HEK293 (cell line): ENCODE results near the gene PLEKHA3.

Source experiments
- BCL11B ChIP-seq: fragments of 450-650 bp; formaldehyde crosslinking; IDR thresholded peaks from 2 replicates; pipeline ENCODE4 v1.5.1; 2016; ENCODE audit warnings: low read depth, missing biosample characterization, missing genetic modification characterization
- FEZF1 ChIP-seq: fragments of 450-650 bp; formaldehyde crosslinking; IDR thresholded peaks from 2 replicates; pipeline ENCODE4 v1.5.1; 2016; ENCODE audit warnings: missing biosample characterization, missing genetic modification characterization
- HOXC10 ChIP-seq: sonication (generic); formaldehyde crosslinking; IDR thresholded peaks from 2 replicates; pipeline ENCODE4 v1.8.1; 2023; ENCODE audit warnings: mild to moderate bottlenecking, missing genetic modification reagents
- KLF1 ChIP-seq: fragments of 450-650 bp; formaldehyde crosslinking; IDR thresholded peaks from 2 replicates; pipeline ENCODE4 v1.5.1; 2016; ENCODE audit warnings: missing biosample characterization, missing genetic modification characterization
- KLF8 ChIP-seq: fragments of 450-650 bp; formaldehyde crosslinking; IDR thresholded peaks from 2 replicates; pipeline ENCODE4 v1.5.1; 2016; ENCODE audit warnings: missing biosample characterization, missing genetic modification characterization
- MEIS1 ChIP-seq: sonication (generic); formaldehyde crosslinking; IDR thresholded peaks from 2 replicates; pipeline ENCODE4 v1.8.1; 2022; ENCODE audit warnings: missing genetic modification reagents, mild to moderate bottlenecking, borderline replicate concordance
- MZF1 ChIP-seq: fragments of 450-650 bp; formaldehyde crosslinking; IDR thresholded peaks from 2 replicates; pipeline ENCODE4 v1.5.1; 2017; ENCODE audit warnings: missing biosample characterization, missing genetic modification characterization, borderline replicate concordance
- OSR2 ChIP-seq: fragments of 450-650 bp; formaldehyde crosslinking; IDR thresholded peaks from 2 replicates; pipeline ENCODE4 v1.5.1; 2016; ENCODE audit warnings: missing biosample characterization, missing genetic modification characterization
- SALL2 ChIP-seq: fragments of 450-650 bp; formaldehyde crosslinking; IDR thresholded peaks from 2 replicates; pipeline ENCODE4 v1.5.0; 2017; ENCODE audit warnings: missing biosample characterization, mild to moderate bottlenecking, missing genetic modification characterization, borderline replicate concordance
- SP2 ChIP-seq: fragments of 450-650 bp; formaldehyde crosslinking; IDR thresholded peaks from 2 replicates; pipeline ENCODE4 v1.5.1; 2016; ENCODE audit warnings: missing biosample characterization, missing genetic modification characterization
- ZBTB21 ChIP-seq: fragments of 450-650 bp; formaldehyde crosslinking; IDR thresholded peaks from 2 replicates; pipeline ENCODE4 v1.5.1; 2017; ENCODE audit warnings: missing biosample characterization, missing genetic modification characterization
- ZEB2 ChIP-seq: fragments of 450-650 bp; formaldehyde crosslinking; IDR thresholded peaks from 2 replicates; pipeline ENCODE4 v1.5.1; 2016; ENCODE audit warnings: missing biosample characterization, missing genetic modification characterization
- ZNF133 ChIP-seq: fragments of 450-650 bp; formaldehyde crosslinking; IDR thresholded peaks from 2 replicates; pipeline ENCODE4 v1.5.1; 2016; ENCODE audit warnings: missing biosample characterization, missing genetic modification characterization
- ZNF155 ChIP-seq: fragments of 450-650 bp; formaldehyde crosslinking; IDR thresholded peaks from 2 replicates; pipeline ENCODE4 v1.5.1; 2016; ENCODE audit warnings: missing biosample characterization, missing genetic modification characterization
- ZNF214 ChIP-seq: fragments of 450-650 bp; formaldehyde crosslinking; IDR thresholded peaks from 2 replicates; pipeline ENCODE4 v1.5.1; 2017; ENCODE audit warnings: missing biosample characterization, mild to moderate bottlenecking, missing genetic modification characterization, borderline replicate concordance
- ZNF248 ChIP-seq: fragments of 450-650 bp; formaldehyde crosslinking; IDR thresholded peaks from 2 replicates; pipeline ENCODE4 v1.5.1; 2017; ENCODE audit warnings: missing biosample characterization, missing genetic modification characterization
- ZNF292 ChIP-seq: fragments of 450-650 bp; formaldehyde crosslinking; IDR thresholded peaks from 2 replicates; pipeline ENCODE4 v1.5.1; 2016; ENCODE audit warnings: low read depth, missing biosample characterization, missing genetic modification characterization, borderline replicate concordance
- ZNF354C ChIP-seq: fragments of 450-650 bp; formaldehyde crosslinking; IDR thresholded peaks from 2 replicates; pipeline ENCODE4 v1.5.1; 2016; ENCODE audit warnings: missing biosample characterization, missing genetic modification characterization, low read depth, borderline replicate concordance
- ZNF366 ChIP-seq: fragments of 450-650 bp; formaldehyde crosslinking; conservative IDR thresholded peaks from 2 replicates; pipeline ENCODE4 v1.5.1; 2016; ENCODE audit warnings: missing biosample characterization, missing genetic modification characterization
- ZNF394 ChIP-seq: fragments of 450-650 bp; formaldehyde crosslinking; IDR thresholded peaks from 2 replicates; pipeline ENCODE4 v1.5.1; 2016; ENCODE audit warnings: missing biosample characterization, missing genetic modification characterization, mild to moderate bottlenecking, moderate library complexity, borderline replicate concordance
- ZNF501 ChIP-seq: fragments of 450-650 bp; formaldehyde crosslinking; IDR thresholded peaks from 2 replicates; pipeline ENCODE4 v1.5.1; 2016; ENCODE audit warnings: missing biosample characterization, missing genetic modification characterization
- ZNF529 ChIP-seq: fragments of 450-650 bp; formaldehyde crosslinking; IDR thresholded peaks from 2 replicates; pipeline ENCODE4 v1.5.1; 2017; ENCODE audit warnings: missing genetic modification characterization, missing biosample characterization; ENCODE audit not compliant: insufficient replicate concordance
- ZNF558 ChIP-seq: fragments of 450-650 bp; formaldehyde crosslinking; IDR thresholded peaks from 2 replicates; pipeline ENCODE4 v1.5.1; 2016; ENCODE audit warnings: missing biosample characterization, missing genetic modification characterization
- ZNF610 ChIP-seq: fragments of 450-650 bp; formaldehyde crosslinking; IDR thresholded peaks from 2 replicates; pipeline ENCODE4 v1.5.1; 2016; ENCODE audit warnings: missing biosample characterization, missing genetic modification characterization, borderline replicate concordance
- ZNF623 ChIP-seq: fragments of 450-650 bp; formaldehyde crosslinking; IDR thresholded peaks from 2 replicates; pipeline ENCODE4 v1.5.1; 2016; ENCODE audit warnings: missing biosample characterization, missing genetic modification characterization
- ZNF629 ChIP-seq: fragments of 450-650 bp; formaldehyde crosslinking; IDR thresholded peaks from 2 replicates; pipeline ENCODE4 v1.5.1; 2017; ENCODE audit warnings: missing biosample characterization, missing genetic modification characterization
- ZNF777 ChIP-seq: fragments of 450-650 bp; formaldehyde crosslinking; IDR thresholded peaks from 2 replicates; pipeline ENCODE4 v1.5.1; 2017; ENCODE audit warnings: missing biosample characterization, missing genetic modification characterization, borderline replicate concordance
- ZSCAN23 ChIP-seq: fragments of 450-650 bp; formaldehyde crosslinking; IDR thresholded peaks from 2 replicates; pipeline ENCODE4 v1.5.1; 2016; ENCODE audit warnings: missing biosample characterization, missing genetic modification characterization
- ZXDB ChIP-seq: fragments of 450-650 bp; formaldehyde crosslinking; IDR thresholded peaks from 2 replicates; pipeline ENCODE4 v1.5.1; 2016; ENCODE audit warnings: missing biosample characterization, missing genetic modification characterization
- TF ChIP-seq, protein P1 (sequence below): fragments of 450-650 bp; formaldehyde crosslinking; IDR thresholded peaks from 2 replicates; pipeline ENCODE4 v1.5.1; 2016; ENCODE audit warnings: missing biosample characterization, missing genetic modification characterization
- TF ChIP-seq, protein P2 (sequence below): fragments of 450-650 bp; formaldehyde crosslinking; IDR thresholded peaks from 2 replicates; pipeline ENCODE4 v1.5.1; 2016; ENCODE audit warnings: missing biosample characterization, missing genetic modification characterization
- TF ChIP-seq, protein P3 (sequence below): fragments of 450-650 bp; formaldehyde crosslinking; IDR thresholded peaks from 2 replicates; pipeline ENCODE4 v1.5.1; 2016; ENCODE audit warnings: missing biosample characterization, missing genetic modification characterization
- TF ChIP-seq, protein P4 (sequence below): fragments of 450-650 bp; formaldehyde crosslinking; IDR thresholded peaks from 2 replicates; pipeline ENCODE4 v1.5.1; 2016; ENCODE audit warnings: missing biosample characterization, missing genetic modification characterization, low read depth
- TF ChIP-seq, protein P5 (sequence below): fragments of 450-650 bp; formaldehyde crosslinking; IDR thresholded peaks from 2 replicates; pipeline ENCODE4 v1.5.1; 2016; ENCODE audit warnings: missing biosample characterization, missing genetic modification characterization

PLEKHA3 gene

DNA sequence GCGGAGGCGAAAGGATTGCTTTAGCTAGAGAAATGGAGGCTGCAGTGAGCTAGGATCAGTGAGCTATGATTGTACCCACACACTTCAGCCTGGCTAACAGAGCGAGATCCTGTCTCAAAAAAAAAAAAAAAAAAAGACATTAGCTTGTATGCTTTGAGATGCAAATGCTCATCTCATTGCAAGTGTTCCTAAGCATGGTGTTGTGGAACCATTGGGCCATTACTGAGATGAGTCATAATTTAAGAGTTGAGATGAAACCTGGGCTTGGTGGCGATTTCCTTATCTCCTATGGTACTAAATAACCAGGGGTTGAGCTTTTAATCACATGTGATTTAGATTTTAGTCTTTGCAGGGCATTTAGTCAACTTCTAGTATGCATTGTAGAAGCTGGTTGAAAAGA lies 2.2 kb downstream of the PLEKHA3 start (continued):
- TF ChIP-seq ZSCAN23 (tag by site-specific recombination), result no peak
- no peak for TF ChIP-seq SP2
- no peak for TF ChIP-seq SALL2 (tag by site-specific recombination)
- TF ChIP-seq, protein P1, sequence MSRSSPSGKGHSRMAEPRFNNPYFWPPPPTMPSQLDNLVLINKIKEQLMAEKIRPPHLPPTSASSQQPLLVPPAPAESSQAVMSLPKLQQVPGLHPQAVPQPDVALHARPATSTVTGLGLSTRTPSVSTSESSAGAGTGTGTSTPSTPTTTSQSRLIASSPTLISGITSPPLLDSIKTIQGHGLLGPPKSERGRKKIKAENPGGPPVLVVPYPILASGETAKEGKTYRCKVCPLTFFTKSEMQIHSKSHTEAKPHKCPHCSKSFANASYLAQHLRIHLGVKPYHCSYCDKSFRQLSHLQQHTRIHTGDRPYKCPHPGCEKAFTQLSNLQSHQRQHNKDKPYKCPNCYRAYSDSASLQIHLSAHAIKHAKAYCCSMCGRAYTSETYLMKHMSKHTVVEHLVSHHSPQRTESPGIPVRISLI, result 0 out of 2 replicates have a peak, but pooled peaks have one; percentile 51
- no peak for TF ChIP-seq ZNF501 (tag by site-specific recombination)
- TF ChIP-seq ZNF354C (tag by site-specific recombination), result no peak
- TF ChIP-seq BCL11B, result no peak
- no peak for TF ChIP-seq ZNF777
- TF ChIP-seq MEIS1 (CRISPR knock-in tag), result no peak
- no peak for TF ChIP-seq HOXC10 (CRISPR knock-in tag)
- TF ChIP-seq ZBTB21 (tag by site-specific recombination), result no peak
- TF ChIP-seq ZNF248 (tag by site-specific recombination), result no peak
- TF ChIP-seq MZF1, result no peak
- TF ChIP-seq, protein P2, sequence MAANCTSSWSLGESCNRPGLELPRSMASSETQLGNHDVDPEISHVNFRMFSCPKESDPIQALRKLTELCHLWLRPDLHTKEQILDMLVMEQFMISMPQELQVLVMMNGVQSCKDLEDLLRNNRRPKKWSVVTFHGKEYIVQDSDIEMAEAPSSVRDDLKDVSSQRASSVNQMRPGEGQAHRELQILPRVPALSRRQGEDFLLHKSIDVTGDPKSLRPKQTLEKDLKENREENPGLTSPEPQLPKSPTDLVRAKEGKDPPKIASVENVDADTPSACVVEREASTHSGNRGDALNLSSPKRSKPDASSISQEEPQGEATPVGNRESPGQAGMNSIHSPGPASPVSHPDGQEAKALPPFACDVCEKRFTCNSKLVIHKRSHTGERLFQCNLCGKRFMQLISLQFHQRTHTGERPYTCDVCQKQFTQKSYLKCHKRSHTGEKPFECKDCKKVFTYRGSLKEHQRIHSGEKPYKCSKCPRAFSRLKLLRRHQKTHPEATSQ (tag by site-specific recombination), result no peak
- TF ChIP-seq ZNF133 (tag by site-specific recombination), result no peak
- no peak for TF ChIP-seq KLF8 (tag by site-specific recombination)
- no peak for TF ChIP-seq ZNF214 (tag by site-specific recombination)
- TF ChIP-seq ZNF292 (tag by site-specific recombination), result no peak
- no peak for TF ChIP-seq ZNF155 (tag by site-specific recombination)
- TF ChIP-seq, protein P3, sequence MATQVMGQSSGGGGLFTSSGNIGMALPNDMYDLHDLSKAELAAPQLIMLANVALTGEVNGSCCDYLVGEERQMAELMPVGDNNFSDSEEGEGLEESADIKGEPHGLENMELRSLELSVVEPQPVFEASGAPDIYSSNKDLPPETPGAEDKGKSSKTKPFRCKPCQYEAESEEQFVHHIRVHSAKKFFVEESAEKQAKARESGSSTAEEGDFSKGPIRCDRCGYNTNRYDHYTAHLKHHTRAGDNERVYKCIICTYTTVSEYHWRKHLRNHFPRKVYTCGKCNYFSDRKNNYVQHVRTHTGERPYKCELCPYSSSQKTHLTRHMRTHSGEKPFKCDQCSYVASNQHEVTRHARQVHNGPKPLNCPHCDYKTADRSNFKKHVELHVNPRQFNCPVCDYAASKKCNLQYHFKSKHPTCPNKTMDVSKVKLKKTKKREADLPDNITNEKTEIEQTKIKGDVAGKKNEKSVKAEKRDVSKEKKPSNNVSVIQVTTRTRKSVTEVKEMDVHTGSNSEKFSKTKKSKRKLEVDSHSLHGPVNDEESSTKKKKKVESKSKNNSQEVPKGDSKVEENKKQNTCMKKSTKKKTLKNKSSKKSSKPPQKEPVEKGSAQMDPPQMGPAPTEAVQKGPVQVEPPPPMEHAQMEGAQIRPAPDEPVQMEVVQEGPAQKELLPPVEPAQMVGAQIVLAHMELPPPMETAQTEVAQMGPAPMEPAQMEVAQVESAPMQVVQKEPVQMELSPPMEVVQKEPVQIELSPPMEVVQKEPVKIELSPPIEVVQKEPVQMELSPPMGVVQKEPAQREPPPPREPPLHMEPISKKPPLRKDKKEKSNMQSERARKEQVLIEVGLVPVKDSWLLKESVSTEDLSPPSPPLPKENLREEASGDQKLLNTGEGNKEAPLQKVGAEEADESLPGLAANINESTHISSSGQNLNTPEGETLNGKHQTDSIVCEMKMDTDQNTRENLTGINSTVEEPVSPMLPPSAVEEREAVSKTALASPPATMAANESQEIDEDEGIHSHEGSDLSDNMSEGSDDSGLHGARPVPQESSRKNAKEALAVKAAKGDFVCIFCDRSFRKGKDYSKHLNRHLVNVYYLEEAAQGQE (tag by site-specific recombination), result no peak
- TF ChIP-seq ZXDB (tag by site-specific recombination), result 0 out of 2 replicates have a peak, but pooled peaks have one; percentile 28
- TF ChIP-seq ZNF610 (tag by site-specific recombination), result no peak
- 0 out of 2 replicates have a peak, but pooled peaks have one; percentile 23 for TF ChIP-seq ZNF394
- TF ChIP-seq ZNF558 (tag by site-specific recombination), result peak; percentile 18; the same call in 1 of the 2 replicates
- TF ChIP-seq, protein P4, sequence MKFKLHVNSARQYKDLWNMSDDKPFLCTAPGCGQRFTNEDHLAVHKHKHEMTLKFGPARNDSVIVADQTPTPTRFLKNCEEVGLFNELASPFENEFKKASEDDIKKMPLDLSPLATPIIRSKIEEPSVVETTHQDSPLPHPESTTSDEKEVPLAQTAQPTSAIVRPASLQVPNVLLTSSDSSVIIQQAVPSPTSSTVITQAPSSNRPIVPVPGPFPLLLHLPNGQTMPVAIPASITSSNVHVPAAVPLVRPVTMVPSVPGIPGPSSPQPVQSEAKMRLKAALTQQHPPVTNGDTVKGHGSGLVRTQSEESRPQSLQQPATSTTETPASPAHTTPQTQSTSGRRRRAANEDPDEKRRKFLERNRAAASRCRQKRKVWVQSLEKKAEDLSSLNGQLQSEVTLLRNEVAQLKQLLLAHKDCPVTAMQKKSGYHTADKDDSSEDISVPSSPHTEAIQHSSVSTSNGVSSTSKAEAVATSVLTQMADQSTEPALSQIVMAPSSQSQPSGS (tag by site-specific recombination), result no peak
- peak; percentile 36; the same call in 1 of the 2 replicates for TF ChIP-seq ZNF366
- TF ChIP-seq, protein P5, sequence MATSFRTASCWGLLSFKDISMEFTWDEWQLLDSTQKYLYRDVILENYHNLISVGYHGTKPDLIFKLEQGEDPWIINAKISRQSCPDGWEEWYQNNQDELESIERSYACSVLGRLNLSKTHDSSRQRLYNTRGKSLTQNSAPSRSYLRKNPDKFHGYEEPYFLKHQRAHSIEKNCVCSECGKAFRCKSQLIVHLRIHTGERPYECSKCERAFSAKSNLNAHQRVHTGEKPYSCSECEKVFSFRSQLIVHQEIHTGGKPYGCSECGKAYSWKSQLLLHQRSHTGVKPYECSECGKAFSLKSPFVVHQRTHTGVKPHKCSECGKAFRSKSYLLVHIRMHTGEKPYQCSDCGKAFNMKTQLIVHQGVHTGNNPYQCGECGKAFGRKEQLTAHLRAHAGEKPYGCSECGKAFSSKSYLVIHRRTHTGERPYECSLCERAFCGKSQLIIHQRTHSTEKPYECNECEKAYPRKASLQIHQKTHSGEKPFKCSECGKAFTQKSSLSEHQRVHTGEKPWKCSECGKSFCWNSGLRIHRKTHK, result no peak
- no peak for TF ChIP-seq OSR2 (tag by site-specific recombination)
- peak; percentile 47 for TF ChIP-seq FEZF1
- TF ChIP-seq ZEB2 (tag by site-specific recombination), result 0 out of 2 replicates have a peak, but pooled peaks have one; percentile 32
- no peak for TF ChIP-seq KLF1 (tag by site-specific recombination)
- no peak for TF ChIP-seq ZNF529 (tag by site-specific recombination)
- TF ChIP-seq ZNF623 (tag by site-specific recombination), result no peak
- TF ChIP-seq ZNF629 (tag by site-specific recombination), result peak; percentile 33; the same call in 1 of the 2 replicates
